Thymus (tissue), 11 donors: ENCODE measurements around the gene ALG13. TPM values are rescaled to one million over a fixed set of nuclear protein-coding genes. Genes with fewer than 3 reads are reported as not detected.

Experiments
- DNase-seq, 9 donors: peaks; one replicate each; pipeline ENCODE4 v3.0.0-alpha.2; 2013; ENCODE audit warnings: low spot score in 9 of 9, low read depth in 6 of 9, missing footprints in 1 of 9
- H3K27ac ChIP-seq, 2 donors: one replicate each; pipeline ENCODE4 v1.5.1; 2013; ENCODE audit warnings: control low read depth in 1 of 2, low read depth in 1 of 2, low read length in 1 of 2, mild to moderate bottlenecking in 1 of 2, moderate library complexity in 1 of 2
- H3K27me3 ChIP-seq, 2 donors: one replicate each; pipeline ENCODE4 v1.5.1; 2013; ENCODE audit warnings: low read length in 1 of 2; ENCODE audit not compliant: control insufficient read depth in 2 of 2, insufficient read depth in 1 of 2
- H3K36me3 ChIP-seq, 2 donors: one replicate each; pipeline ENCODE4 v1.5.1; 2013; ENCODE audit warnings: low read length in 1 of 2, mild to moderate bottlenecking in 1 of 2, moderate library complexity in 1 of 2; ENCODE audit not compliant: control insufficient read depth in 2 of 2, insufficient read depth in 2 of 2
- H3K4me1 ChIP-seq, 2 donors: one replicate each; pipeline ENCODE4 v1.5.1; 2013; ENCODE audit warnings: low read length in 2 of 2; ENCODE audit not compliant: control insufficient read depth in 2 of 2, insufficient read depth in 2 of 2
- H3K4me3 ChIP-seq, 2 donors: one replicate each; pipeline ENCODE4 v1.5.1; 2013; ENCODE audit warnings: low read length in 2 of 2, control low read depth in 1 of 2, mild to moderate bottlenecking in 1 of 2
- H3K9me3 ChIP-seq, 2 donors: one replicate each; pipeline ENCODE4 v1.5.1; 2013; ENCODE audit warnings: low read length in 1 of 2, mild to moderate bottlenecking in 1 of 2; ENCODE audit not compliant: control insufficient read depth in 2 of 2, insufficient read depth in 1 of 2
- WGBS: extraction: QIAGEN DNeasy Blood & Tissue Kit; methylation state at CpG from one replicate; pipeline ENCODE4 v1.1.7; 2013; 5-methylcytosine and 5-hydroxymethylcytosine counted together
- polyA plus RNA-seq: library from polyadenylated mRNA; stranded (reverse); fragments of 200-250 nt; gene quantifications from one replicate; pipeline ENCODE4 v1.2.3, GENCODE V29; 2013
- total RNA-seq: library from RNA; stranded (reverse); fragments of 120-200 nt; gene quantifications from one replicate; pipeline ENCODE4 v1.2.4, GENCODE V29; 2013
- donor health status: healthy.

Gene ALG13
- total and polyA plus RNA-seq, 2 donors: 30.4 to 54.6 TPM

DNA sequence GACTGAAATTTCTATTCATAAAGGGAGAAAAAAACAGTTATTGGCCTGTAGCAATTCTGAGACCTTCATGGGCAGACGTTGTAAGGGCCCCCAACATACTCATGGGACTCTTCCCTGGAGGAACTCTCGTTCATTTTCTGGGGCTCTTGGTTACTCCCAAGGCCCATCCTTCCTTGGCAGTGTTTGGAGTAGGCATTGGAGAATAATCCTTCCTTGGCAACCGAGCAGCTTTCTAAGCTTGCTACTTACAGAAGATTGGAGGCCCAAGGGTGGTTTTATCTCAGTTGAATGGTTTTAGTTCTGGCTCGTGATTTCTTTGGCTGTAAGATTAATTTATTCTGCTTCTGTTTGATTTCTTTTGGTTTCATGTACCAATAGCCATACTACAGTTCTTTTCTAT lies 50.4 kb downstream of the ALG13 start:
- WGBS: 98% methylated on average over 4 of the region's 4 CpGs
- Histone ChIP-seq H3K27me3 (no peaks in the 10 kb centered on the region), H3K36me3 (peaks cover 0 to 6% of the 10 kb centered on the region in 2 donors), H3K27ac (no peak overlapping the region), H3K4me1 (no peaks in the 10 kb centered on the region), H3K4me3 (no peak overlapping the region), H3K9me3 (no peaks in the 10 kb centered on the region)
- DNase-seq: no peak

DNA sequence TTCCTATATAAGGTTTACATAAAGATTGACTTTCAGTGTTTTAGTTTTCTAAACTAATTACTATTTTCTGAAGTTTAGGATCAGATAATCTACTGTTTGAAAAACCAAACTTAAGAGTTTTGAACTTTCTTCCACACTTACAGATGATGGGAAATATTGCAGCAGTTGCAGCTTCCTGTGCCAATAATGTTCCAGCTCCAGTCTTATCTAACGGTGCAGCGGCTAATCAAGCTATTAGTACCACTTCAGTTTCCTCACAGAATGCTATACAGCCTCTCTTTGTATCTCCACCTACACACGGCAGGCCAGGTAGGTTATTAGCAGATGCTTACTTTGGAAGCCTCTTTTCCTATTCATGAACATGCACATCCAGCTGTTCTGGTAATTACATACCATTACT lies 55.6 kb downstream of the ALG13 start:
- 97% methylated on average over 3 of the region's 3 CpGs for WGBS

DNA sequence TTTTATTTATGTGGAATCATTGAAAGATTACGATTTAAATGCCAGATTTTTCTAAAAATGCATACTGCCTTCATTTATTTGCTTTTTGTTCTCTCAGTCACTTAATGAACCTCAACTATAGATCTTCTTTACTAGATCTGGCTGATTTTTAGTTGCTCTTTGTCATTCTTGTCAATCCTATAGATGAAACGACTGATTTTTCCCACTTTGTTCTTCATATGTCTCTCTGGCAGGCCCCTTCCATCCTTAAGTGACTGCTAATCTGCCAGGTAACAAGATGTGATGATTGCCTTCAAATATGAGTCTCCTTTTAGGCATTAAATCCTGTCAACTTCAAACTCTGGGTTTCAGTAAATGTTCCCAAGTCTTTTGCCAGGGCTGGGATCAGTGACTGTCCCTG lies 61.0 kb downstream of the ALG13 start:
- H3K27ac ChIP-seq: no peak overlapping the region
- no peak overlapping the region for H3K4me3 ChIP-seq
- no peaks in the 10 kb centered on the region for H3K27me3 ChIP-seq
- no peaks in the 10 kb centered on the region for H3K9me3 ChIP-seq
- 96% methylated on average over 2 of the region's 2 CpGs for WGBS
- peaks cover 0 to 20% of the 10 kb centered on the region in 2 donors for H3K36me3 ChIP-seq
- H3K4me1 ChIP-seq: no peaks in the 10 kb centered on the region
- DNase-seq: no peak

More for the DNA sequence above, 55.6 kb downstream of the ALG13 start:
- DNase-seq: no peak
- Histone ChIP-seq H3K27me3 (no peaks in the 10 kb centered on the region), H3K4me1 (no peaks in the 10 kb centered on the region), H3K36me3 (peaks cover 0 to 10% of the 10 kb centered on the region in 2 donors), H3K9me3 (no peaks in the 10 kb centered on the region), H3K4me3 (no peak overlapping the region), H3K27ac (no peak overlapping the region)

DNA sequence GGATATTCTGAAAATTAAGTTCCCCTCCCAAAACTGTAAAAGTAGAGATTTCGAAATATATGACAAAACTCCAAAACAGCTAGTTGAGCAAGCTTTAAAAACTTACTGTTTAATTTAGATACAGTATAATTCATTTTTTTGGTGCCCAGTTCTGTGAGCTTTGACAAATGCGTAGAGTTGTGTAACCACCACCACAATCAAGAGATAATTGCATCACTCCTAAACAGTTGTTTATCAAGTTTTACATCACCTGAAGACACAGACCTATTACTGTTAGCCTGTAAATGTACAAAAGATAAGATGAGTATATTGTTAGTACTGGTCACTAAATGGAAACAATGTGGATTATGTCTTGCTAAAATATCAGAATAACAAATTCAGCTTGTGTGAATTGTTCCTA lies 62.3 kb downstream of the ALG13 start:
- Histone ChIP-seq H3K9me3 (no peaks in the 10 kb centered on the region), H3K27me3 (no peaks in the 10 kb centered on the region), H3K4me3 (no peak overlapping the region), H3K4me1 (no peaks in the 10 kb centered on the region), H3K36me3 (peaks cover 0 to 14% of the 10 kb centered on the region in 2 donors), H3K27ac (no peak overlapping the region)
- 99% methylated on average over 2 of the region's 2 CpGs for WGBS
- DNase-seq: no peak

DNA sequence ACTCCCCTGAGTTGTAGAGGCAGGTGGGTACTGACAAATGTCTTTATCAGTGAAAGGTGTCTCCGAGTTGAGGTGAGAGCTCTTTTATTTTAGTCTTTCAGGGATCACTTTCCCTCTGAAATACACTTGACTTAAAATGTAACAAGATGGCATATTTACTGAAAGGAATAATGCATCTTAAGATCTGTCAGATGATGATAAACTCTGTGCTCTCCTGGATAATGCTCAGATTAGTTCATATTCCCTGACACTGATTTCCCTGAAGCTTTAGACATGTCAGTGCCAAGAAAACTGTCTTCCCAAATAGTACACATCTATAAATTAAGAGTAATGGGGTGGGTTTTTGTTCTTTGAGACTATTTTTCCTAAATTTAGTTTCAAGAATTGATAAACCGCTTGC lies 75.5 kb downstream of the ALG13 start:
- no peak overlapping the region for H3K27ac ChIP-seq
- H3K4me3 ChIP-seq: no peak overlapping the region
- no peaks in the 10 kb centered on the region for H3K4me1 ChIP-seq
- no peak for DNase-seq
- H3K9me3 ChIP-seq: no peaks in the 10 kb centered on the region
- no peaks in the 10 kb centered on the region for H3K27me3 ChIP-seq
- H3K36me3 ChIP-seq: peaks cover 0 to 2% of the 10 kb centered on the region in 2 donors
- WGBS: 92% methylated on average over 2 of the region's 2 CpGs

DNA sequence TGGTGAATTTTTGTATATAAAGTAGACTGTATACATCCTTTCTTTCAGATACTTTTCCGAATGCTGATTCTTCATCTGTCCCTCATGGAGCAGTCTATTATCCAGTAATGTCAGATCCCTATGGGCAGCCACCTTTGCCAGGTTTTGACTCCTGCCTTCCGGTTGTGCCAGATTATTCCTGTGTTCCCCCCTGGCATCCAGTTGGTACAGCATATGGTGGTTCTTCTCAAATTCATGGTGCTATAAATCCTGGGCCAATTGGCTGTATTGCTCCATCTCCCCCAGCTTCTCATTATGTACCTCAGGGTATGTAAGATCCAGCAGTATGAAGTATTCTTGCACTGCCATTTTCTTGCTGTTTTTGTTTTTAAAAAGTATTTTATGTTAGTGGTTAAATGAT lies 78.7 kb downstream of the ALG13 start:
- Histone ChIP-seq H3K9me3 (no peaks in the 10 kb centered on the region), H3K4me1 (no peaks in the 10 kb centered on the region), H3K27ac (no peak overlapping the region), H3K36me3 (no peaks in the 10 kb centered on the region), H3K27me3 (no peaks in the 10 kb centered on the region), H3K4me3 (no peak overlapping the region)
- 98% methylated on average over 2 of the region's 2 CpGs for WGBS
- no peak for DNase-seq

DNA sequence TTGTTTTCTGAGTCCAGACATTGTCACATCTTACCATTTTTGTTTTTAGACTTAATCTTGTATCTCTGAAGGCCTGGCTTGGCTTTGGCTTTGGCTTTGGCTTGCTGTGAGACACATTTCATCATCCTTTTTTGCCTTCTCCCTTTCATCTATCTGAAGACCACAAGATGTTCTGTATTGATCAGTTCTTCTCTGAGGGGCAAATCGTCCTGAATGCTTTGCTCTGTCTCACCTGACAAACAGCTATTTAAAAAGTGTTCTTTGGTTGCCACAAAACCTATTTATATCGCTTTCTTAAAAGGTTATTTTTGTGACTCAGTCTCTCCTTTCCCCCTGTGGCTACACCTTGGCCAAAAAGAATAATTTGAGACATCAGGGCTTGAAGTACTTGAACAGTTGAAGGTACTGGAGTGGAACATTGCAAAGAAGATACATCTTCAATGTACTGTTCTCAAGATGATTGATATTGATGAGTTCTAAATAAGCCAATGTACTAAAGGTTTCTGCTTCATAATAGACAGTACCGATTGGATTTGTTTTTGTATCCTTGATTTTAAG lies 80.7 kb downstream of the ALG13 start:
- DNase-seq: no peak
- 94% methylated on average over 3 of the region's 3 CpGs for WGBS

DNA sequence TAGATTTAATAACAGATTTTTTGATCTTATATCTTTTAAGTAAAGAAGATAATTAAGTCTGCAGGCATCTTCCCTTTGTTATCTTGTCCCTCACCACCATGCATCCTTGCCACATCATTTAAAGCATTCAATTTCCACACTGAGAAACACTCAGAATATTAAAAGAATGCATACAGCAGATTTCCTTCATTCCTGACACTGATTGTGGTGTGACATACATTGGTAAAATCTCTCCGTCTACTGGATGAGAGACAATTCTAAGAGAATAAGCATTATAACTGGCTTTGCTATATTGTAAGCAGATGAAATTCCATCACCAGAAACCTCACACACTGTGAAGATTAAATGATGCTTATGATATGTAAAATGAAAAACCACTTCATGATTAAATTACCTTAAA lies 97.6 kb downstream of the ALG13 start:
- Histone ChIP-seq H3K4me3 (no peak overlapping the region), H3K4me1 (no peaks in the 10 kb centered on the region), H3K36me3 (no peaks in the 10 kb centered on the region), H3K9me3 (no peaks in the 10 kb centered on the region), H3K27ac (no peak overlapping the region), H3K27me3 (no peaks in the 10 kb centered on the region)
- 93% methylated on average over 1 of the region's 1 CpG for WGBS
- DNase-seq: no peak

More for the DNA sequence above, 80.7 kb downstream of the ALG13 start:
- H3K4me3 ChIP-seq: no peak overlapping the region
- no peaks in the 10 kb centered on the region for H3K4me1 ChIP-seq
- no peaks in the 10 kb centered on the region for H3K27me3 ChIP-seq
- H3K27ac ChIP-seq: no peak overlapping the region
- no peaks in the 10 kb centered on the region for H3K9me3 ChIP-seq
- no peaks in the 10 kb centered on the region for H3K36me3 ChIP-seq

DNA sequence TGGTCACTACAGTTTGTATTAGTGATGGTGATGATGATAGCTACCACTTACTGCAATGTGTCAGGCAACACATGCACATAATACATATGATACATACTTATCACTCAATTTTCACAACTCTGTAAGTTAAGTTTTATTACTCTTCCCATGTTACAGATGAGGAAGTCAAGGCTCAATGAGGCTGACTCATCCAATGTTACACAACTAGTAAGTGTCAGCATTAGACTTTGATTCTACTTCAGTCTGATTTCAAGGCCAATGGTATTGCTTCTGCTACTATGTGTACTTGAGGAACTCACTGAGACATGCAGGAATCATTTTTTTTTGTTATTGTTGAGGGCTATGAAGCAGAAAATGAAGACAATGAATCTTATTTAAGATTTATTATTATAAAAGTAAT lies 98.6 kb downstream of the ALG13 start:
- H3K27ac ChIP-seq: no peak overlapping the region
- H3K9me3 ChIP-seq: no peaks in the 10 kb centered on the region
- no peaks in the 10 kb centered on the region for H3K4me1 ChIP-seq
- no peaks in the 10 kb centered on the region for H3K36me3 ChIP-seq
- no peak for DNase-seq
- H3K27me3 ChIP-seq: no peaks in the 10 kb centered on the region
- no peak overlapping the region for H3K4me3 ChIP-seq

DNA sequence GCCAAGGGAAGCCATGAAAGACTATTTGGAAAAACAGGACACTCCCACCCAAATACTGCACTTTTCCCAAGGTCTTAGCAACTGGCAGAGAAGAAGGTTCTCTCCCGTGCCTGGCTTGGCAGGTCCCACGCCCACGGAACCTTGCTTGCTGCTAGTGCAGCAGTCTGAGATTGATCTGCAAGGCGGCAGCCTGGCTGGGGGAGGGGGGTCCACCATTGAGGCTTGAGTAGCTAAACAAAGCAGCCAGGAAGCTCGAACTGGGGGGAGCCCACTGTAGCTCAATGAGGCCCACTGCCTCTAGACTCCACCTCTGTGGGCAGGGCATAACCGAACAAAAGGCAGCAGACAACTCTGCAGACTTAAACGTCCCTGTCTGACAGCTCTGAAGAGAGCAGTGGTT lies 103.7 kb downstream of the ALG13 start:
- Histone ChIP-seq H3K4me3 (no peak overlapping the region), H3K27me3 (no peaks in the 10 kb centered on the region), H3K36me3 (no peaks in the 10 kb centered on the region), H3K4me1 (no peaks in the 10 kb centered on the region), H3K9me3 (no peaks in the 10 kb centered on the region), H3K27ac (no peak overlapping the region)
- WGBS: 94% methylated on average over 7 of the region's 7 CpGs
- no peak for DNase-seq
